22Rv1 (cell line): ENCODE data around the gene TUFT1.

ENCODE experiments used
- ZFX ChIP-seq: fragments of 450-650 bp; IDR thresholded peaks from 2 replicates; pipeline ENCODE4 v1.6.1; 2017; ENCODE audit warnings: antibody characterized with exemption, borderline replicate concordance
- TF ChIP-seq, protein P1 (sequence below): fragments of 450-650 bp; IDR thresholded peaks from 2 replicates; pipeline ENCODE4 v1.5.1; 2017; ENCODE audit warnings: mild to moderate bottlenecking

DNA sequence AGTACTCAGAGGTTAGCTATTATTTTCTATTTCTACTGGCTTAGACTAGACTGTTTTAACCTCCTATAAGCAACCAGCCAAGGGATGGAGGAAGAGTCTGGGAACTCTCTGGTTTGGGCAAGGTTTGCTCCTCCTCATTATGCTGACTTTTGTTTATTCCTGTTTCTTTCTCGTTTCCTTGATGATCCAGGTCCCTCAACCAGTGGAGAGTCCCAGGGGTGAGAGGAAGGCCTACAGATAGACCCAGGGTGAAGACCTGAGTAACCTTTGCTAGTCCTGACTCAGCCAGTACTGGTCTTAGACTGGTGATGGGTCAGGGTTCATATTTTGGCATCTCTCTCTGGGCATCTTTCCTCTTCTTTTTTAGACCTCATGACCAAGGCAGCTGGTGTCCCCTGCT is 5.4 kb downstream of the TUFT1 start:
- TF ChIP-seq, protein P1, sequence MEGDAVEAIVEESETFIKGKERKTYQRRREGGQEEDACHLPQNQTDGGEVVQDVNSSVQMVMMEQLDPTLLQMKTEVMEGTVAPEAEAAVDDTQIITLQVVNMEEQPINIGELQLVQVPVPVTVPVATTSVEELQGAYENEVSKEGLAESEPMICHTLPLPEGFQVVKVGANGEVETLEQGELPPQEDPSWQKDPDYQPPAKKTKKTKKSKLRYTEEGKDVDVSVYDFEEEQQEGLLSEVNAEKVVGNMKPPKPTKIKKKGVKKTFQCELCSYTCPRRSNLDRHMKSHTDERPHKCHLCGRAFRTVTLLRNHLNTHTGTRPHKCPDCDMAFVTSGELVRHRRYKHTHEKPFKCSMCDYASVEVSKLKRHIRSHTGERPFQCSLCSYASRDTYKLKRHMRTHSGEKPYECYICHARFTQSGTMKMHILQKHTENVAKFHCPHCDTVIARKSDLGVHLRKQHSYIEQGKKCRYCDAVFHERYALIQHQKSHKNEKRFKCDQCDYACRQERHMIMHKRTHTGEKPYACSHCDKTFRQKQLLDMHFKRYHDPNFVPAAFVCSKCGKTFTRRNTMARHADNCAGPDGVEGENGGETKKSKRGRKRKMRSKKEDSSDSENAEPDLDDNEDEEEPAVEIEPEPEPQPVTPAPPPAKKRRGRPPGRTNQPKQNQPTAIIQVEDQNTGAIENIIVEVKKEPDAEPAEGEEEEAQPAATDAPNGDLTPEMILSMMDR = no peak
- TF ChIP-seq ZFX = no peak
